GM13976 (cell line): ENCODE results near the gene GPN3.
A peak's percentile ranks its signal among the peaks of the same experiment; 100 is the strongest.

ENCODE experiments used
- DNase-seq: peaks from one replicate; pipeline ENCODE4 v3.0.0; 2012; ENCODE audit warnings: low spot score
- in situ Hi-C: fragments of 300-500 bp; cut with MboI; formaldehyde crosslinking; loops from one replicate; pipeline ENCODE4 v1.12.0; 2022; ENCODE audit warnings: low sequenced_read_pairs, mixed read lengths, inconsistent platforms; ENCODE audit not compliant: unreplicated experiment
- TF ChIP-seq, protein P1 (sequence below): IDR thresholded peaks from 2 replicates; pipeline ENCODE4 v1.5.1; 2012; ENCODE audit warnings: borderline replicate concordance, mild to moderate bottlenecking; ENCODE audit not compliant: insufficient read depth; ENCODE audit errors: extremely low read depth, missing control alignments, control extremely low read depth

GPN3 gene

DNA sequence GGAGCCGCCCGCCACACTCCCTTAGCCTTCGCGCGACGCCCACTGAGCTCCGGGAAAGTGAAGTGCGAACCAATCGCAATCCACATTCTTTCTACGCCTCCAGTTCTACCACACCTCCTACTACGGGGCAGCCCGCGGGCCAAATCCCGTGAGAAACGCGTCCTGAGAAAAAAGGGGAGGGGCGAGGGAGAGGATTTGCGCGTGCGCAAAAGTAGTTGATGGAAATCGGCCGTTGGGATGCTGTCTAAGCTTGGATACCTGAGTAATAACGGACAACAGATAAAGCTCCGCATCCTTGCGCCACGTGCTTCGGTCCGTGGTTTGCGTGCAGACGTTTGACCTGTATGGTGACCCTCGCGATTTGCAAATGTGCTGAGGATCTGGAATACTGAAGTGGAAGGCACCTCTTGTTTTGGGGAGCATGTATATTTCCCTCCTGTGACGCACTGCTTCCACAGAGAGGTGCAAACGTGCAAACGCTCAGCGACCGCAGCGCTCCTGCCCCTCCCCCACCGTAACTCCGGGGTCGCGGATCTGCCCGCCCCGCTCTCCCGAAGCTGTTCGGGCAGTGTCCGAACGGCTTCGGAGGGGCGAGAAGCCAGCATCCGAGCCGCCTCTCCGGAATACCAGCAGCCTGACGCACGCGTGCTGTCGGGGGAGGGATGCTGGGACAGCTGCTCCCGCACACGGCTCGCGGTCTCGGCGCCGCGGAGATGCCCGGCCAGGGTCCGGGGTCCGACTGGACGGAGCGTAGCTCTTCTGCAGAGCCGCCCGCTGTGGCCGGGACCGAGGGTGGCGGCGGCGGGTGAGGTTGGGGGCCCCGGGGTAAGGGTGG lies at the start of gene GPN3, which contains the start of gene FAM216A:
TSS of gene GPN3 (minus strand) at position 44 of the 835 bp plus-strand sequence. CDS start 54 bp downstream, outside the sequence.
TSS of gene FAM216A (plus strand) at position 632 of the 835 bp plus-strand sequence. CDS start at position 663, 31 bp downstream.
- in situ Hi-C loops, result loop anchor here (10.0 kb wide), 1 partner anchor 226 kb away; no protein-coding TSS in a partner anchor
- peak; percentile 96 for DNase-seq
- TF ChIP-seq, protein P1, sequence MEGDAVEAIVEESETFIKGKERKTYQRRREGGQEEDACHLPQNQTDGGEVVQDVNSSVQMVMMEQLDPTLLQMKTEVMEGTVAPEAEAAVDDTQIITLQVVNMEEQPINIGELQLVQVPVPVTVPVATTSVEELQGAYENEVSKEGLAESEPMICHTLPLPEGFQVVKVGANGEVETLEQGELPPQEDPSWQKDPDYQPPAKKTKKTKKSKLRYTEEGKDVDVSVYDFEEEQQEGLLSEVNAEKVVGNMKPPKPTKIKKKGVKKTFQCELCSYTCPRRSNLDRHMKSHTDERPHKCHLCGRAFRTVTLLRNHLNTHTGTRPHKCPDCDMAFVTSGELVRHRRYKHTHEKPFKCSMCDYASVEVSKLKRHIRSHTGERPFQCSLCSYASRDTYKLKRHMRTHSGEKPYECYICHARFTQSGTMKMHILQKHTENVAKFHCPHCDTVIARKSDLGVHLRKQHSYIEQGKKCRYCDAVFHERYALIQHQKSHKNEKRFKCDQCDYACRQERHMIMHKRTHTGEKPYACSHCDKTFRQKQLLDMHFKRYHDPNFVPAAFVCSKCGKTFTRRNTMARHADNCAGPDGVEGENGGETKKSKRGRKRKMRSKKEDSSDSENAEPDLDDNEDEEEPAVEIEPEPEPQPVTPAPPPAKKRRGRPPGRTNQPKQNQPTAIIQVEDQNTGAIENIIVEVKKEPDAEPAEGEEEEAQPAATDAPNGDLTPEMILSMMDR, result no peak

DNA sequence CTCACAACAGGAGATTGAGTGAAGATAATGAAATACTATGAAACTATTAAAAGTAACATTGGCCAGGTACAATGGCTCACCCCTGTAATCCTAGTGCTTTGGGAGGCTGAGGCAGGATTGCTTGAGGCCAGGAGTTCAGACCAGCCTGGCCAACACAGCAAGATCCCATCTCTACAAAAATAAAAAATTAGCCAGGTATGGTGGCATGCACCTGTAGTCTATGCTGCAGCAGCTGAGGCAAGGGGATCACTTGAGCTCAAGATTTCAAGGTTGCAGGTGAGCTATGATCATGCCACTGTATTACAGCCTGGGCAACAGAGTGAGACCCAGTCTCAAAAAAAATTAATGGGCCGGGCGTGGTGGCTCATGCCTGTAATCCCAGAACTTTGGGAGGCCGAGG lies 48.9 kb upstream of the GPN3 start:
- in situ Hi-C loops, result no loop called here

DNA sequence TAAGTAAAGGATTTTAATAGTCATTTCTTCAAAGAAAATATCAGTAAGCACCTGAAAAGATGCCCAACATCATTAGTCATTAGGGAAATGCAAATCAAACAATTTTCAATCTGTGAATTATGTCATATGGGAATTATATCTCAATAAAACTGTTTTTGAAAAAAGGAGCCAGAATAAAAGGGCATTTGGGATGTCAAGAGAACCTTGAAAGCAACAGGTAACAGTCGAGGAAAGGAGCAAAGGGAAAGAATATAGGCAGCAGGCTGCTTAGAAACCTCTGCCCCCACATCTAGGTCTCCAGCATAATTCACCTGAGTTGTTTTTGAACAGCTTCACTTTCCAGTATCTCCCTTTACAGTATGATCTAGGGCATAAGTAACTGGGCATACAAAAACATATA lies 46.3 kb upstream of the GPN3 start:
- in situ Hi-C loops, result loop anchor here (5.0 kb wide), 1 partner anchor 88 kb away; no protein-coding TSS in a partner anchor
- TF ChIP-seq, protein P1, result no peak
- DNase-seq, result no peak

More for the DNA sequence above, 48.9 kb upstream of the GPN3 start:
- DNase-seq, result no peak
- TF ChIP-seq, protein P1, result no peak

DNA sequence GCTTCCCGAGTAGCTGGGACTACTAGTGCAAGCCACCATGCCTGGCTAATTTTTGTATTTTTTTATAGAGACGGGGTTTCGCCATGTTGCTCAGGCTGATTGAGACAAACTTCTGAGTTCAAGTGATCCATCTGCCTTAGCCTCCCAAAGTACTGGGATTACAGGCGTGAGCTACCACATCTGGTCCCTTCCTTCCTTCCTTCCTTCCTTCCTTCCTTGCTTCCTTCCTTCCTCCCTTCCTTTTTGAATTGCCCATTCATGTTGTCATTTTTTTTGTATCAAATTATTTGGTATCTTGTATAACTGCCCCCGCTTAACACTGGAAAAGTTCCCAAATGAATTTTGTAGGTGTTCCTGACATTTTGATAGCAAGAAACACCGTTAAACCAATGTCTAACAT lies 45.8 kb upstream of the GPN3 start:
- DNase-seq, result no peak
- TF ChIP-seq, protein P1, result no peak
- in situ Hi-C loops, result loop anchor here (5.0 kb wide), 1 partner anchor 88 kb away; no protein-coding TSS in a partner anchor

DNA sequence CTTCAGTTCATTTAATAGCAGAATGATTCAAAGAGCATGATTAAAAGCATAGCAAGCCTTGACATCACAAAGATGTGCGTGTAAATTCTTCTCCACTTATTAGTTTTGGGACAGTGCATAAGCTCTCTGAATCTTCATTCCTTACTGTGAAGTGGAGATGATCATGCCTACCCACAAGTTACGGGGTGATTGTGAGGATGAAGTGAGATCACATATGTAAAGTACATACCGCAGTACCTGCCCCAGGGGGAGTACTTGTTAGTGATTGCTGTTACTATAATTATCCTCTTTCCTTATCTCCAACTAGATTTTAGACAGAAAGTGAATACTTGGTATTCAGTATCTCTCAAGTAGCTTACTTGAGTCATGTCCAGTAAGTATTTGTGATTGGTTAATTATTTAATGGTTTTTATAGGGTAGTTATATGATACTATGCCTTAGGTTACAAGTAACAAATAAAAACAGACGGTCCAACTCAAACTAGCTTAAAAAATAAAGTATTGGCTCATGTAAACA lies 40.1 kb upstream of the GPN3 start:
- DNase-seq, result no peak
- in situ Hi-C loops, result no loop called here

DNA sequence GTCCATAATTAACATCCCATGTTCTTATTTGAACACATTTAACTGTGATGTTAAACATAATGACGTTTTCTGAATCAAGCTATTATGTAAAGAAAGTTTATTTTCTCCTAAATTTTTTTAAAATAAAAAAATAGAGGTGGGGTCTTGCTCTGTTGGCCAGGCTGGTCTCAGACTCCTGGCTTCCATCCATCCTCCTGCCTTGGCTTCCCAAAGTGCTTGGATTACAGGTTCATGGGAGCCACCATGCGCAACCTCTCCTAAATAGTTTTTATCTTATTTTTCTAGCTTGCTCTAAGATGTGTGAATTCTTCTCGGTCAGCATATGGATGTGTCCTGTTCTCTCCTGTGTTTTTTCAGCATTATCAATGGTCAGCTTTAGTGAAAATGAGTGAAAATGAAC lies 37.3 kb upstream of the GPN3 start:
- in situ Hi-C loops, result no loop called here

More for the DNA sequence above, 40.1 kb upstream of the GPN3 start:
- TF ChIP-seq, protein P1, result no peak

More for the DNA sequence above, 37.3 kb upstream of the GPN3 start:
- no peak for DNase-seq
- TF ChIP-seq, protein P1, result no peak
